Keratinocyte (primary cell): ENCODE data around the gene KRTAP21-3. TPM values are rescaled to one million over a fixed set of nuclear protein-coding genes. Genes with fewer than 3 reads are reported as not detected.

Source experiments
- DNase-seq: peaks from one replicate; pipeline ENCODE4 v3.0.0-alpha.2; 2011; ENCODE audit warnings: low read depth, missing footprints, low spot score
- FAIRE-seq: peaks from 2 replicates; lab custom pipeline; 2011; peaks lifted over from hg19 to GRCh38; lab: Jason Lieb, UNC
- H2AFZ ChIP-seq: 2 replicates; pipeline ENCODE4 v1.6.0; 2012; ENCODE audit warnings: low read length, control low read depth, inconsistent platforms; ENCODE audit not compliant: control insufficient read depth
- H3K27ac ChIP-seq: 2 replicates; pipeline ENCODE4 v1.5.1; 2011; ENCODE audit warnings: low read length; ENCODE audit not compliant: control insufficient read depth, insufficient read depth
- H3K27me3 ChIP-seq: 3 replicates; pipeline ENCODE4 v1.6.0; 2011; ENCODE audit warnings: low read length; ENCODE audit not compliant: control insufficient read depth, insufficient read depth; ENCODE audit errors: extremely low read depth
- H3K36me3 ChIP-seq, 2 experiments: 2 replicates in 1 of 2; 3 replicates in 1 of 2; pipeline ENCODE4 v1.5.1; 2011; ENCODE audit warnings: low read length in 2 of 2, mild to moderate bottlenecking in 1 of 2; ENCODE audit not compliant: control insufficient read depth in 2 of 2, insufficient read depth in 2 of 2; ENCODE audit errors: extremely low read depth in 1 of 2
- H3K4me1 ChIP-seq: 3 replicates; pipeline ENCODE4 v1.5.1; 2011; ENCODE audit warnings: low read length; ENCODE audit not compliant: control insufficient read depth, insufficient read depth; ENCODE audit errors: extremely low read depth
- H3K4me2 ChIP-seq: 3 replicates; pipeline ENCODE4 v1.6.0; 2011; ENCODE audit warnings: low read depth, low read length; ENCODE audit not compliant: control insufficient read depth, insufficient read depth; ENCODE audit errors: extremely low read depth
- H3K4me3 ChIP-seq, 3 experiments: fragments of 200-600 bp in 1 of 3; sonication (generic) in 1 of 3; 2 replicates in 2 of 3; 3 replicates in 1 of 3; pipeline ENCODE4 v1.5.1; 2011 to 2016; ENCODE audit warnings: low read length in 3 of 3, mild to moderate bottlenecking in 3 of 3, control low read depth in 2 of 3, inconsistent platforms in 1 of 3, low read depth in 1 of 3, mixed read lengths in 1 of 3, mixed run types in 1 of 3, moderate library complexity in 1 of 3; ENCODE audit not compliant: control insufficient read depth in 2 of 3, insufficient read depth in 2 of 3; ENCODE audit errors: extremely low read depth in 1 of 3
- H3K79me2 ChIP-seq: 2 replicates; pipeline ENCODE4 v1.6.0; 2012; ENCODE audit warnings: low read length; ENCODE audit not compliant: control insufficient read depth, insufficient read depth
- H3K9ac ChIP-seq: 3 replicates; pipeline ENCODE4 v1.6.0; 2011; ENCODE audit warnings: low read length; ENCODE audit not compliant: control insufficient read depth, insufficient read depth; ENCODE audit errors: extremely low read depth
- H3K9me1 ChIP-seq: 3 replicates; pipeline ENCODE4 v1.6.0; 2011; ENCODE audit warnings: low read length; ENCODE audit not compliant: control insufficient read depth, insufficient read depth; ENCODE audit errors: extremely low read depth
- H3K9me3 ChIP-seq: 2 replicates; pipeline ENCODE4 v1.5.1; 2012; ENCODE audit warnings: low read depth, low read length; ENCODE audit not compliant: control insufficient read depth
- H4K20me1 ChIP-seq: 3 replicates; pipeline ENCODE4 v1.6.0; 2011; ENCODE audit warnings: low read length; ENCODE audit not compliant: control insufficient read depth, insufficient read depth; ENCODE audit errors: extremely low read depth
- CTCF ChIP-seq, 3 experiments: IDR thresholded peaks in 1 of 3; conservative IDR thresholded peaks in 1 of 3; optimal IDR thresholded peaks in 1 of 3; 2 replicates in 2 of 3; 3 replicates in 1 of 3; pipeline versions ENCODE3 to v1.5.1; 2011; ENCODE audit warnings: low read length in 3 of 3, mild to moderate bottlenecking in 3 of 3, moderate library complexity in 2 of 3, control low read depth in 1 of 3, inconsistent platforms in 1 of 3; ENCODE audit not compliant: insufficient read depth in 2 of 3; ENCODE audit errors: extremely low read depth in 1 of 3
- EZH2 ChIP-seq: IDR thresholded peaks from one replicate; pipeline ENCODE4 v1.6.1; 2012; ENCODE audit warnings: inconsistent platforms, mild to moderate bottlenecking, low read length, moderate library complexity
- dilution Hi-C: fragments of 300-500 bp; cut with MboI; formaldehyde crosslinking; loops from one replicate; pipeline ENCODE4 v1.7.0; 2020; ENCODE audit warnings: low sequenced_read_pairs; ENCODE audit not compliant: extremely low pct_ligation_motif_present
- polyA plus RNA-seq, 5 experiments: library from polyadenylated mRNA; depleted of rRNA in 3 of 5; stranded (reverse) in 3 of 5; stranded (forward) in 1 of 5; unstranded in 1 of 5; fragments of >200 nt; gene quantifications; 1 replicate in 1 of 5; 2 replicates in 3 of 5; 3 replicates in 1 of 5; pipeline versions ENCODE4 v1.2.1 to v1.2.3, GENCODE V29; 2011 to 2012; ENCODE audit warnings: missing spikeins in 2 of 5, low read depth in 1 of 5, low replicate concordance in 1 of 5

KRTAP21-3 gene
- polyA plus RNA-seq, 1 donor (not counting 4 experiments of a cell fraction or from before 2014, with no cell fraction given) = not detected

GRCh38 chr21:30680586-30680985, 38.0 kb downstream of the KRTAP21-3 start:
- no peak for TF ChIP-seq CTCF (optimal IDR thresholded peaks at IDR 0.05 in 1 of 3, IDR thresholded peaks at IDR 0.05 in 1 of 3, conservative IDR thresholded peaks at IDR 0.05 in 1 of 3; ENCODE audit: extremely low read depth in 1 of 3, insufficient read depth in 2 of 3, low read length in 3 of 3)
- no peak for TF ChIP-seq EZH2
- FAIRE-seq (no peak), DNase-seq (no peak)
- dilution Hi-C loops = no loop called here
- Histone ChIP-seq H2AFZ (no peak overlapping the region), H3K9ac (no peak overlapping the region), H4K20me1 (no peaks in the 10 kb centered on the region), H3K9me1 (no peaks in the 10 kb centered on the region), H3K36me3 (no peaks in the 10 kb centered on the region), H3K27ac (no peak overlapping the region), H3K4me3 (no peak overlapping the region), H3K9me3 (no peaks in the 10 kb centered on the region), H3K79me2 (no peaks in the 10 kb centered on the region), H3K4me1 (no peaks in the 10 kb centered on the region), H3K4me2 (no peak overlapping the region), H3K27me3 (no peaks in the 10 kb centered on the region)

GRCh38 chr21:30676737-30677136, 41.8 kb downstream of the KRTAP21-3 start:
- no peaks in the 10 kb centered on the region for H3K27me3 ChIP-seq
- H3K27ac ChIP-seq = no peak overlapping the region
- H2AFZ ChIP-seq = no peak overlapping the region
- dilution Hi-C loops = no loop called here
- H4K20me1 ChIP-seq = no peaks in the 10 kb centered on the region
- H3K9me3 ChIP-seq = no peaks in the 10 kb centered on the region
- H3K4me1 ChIP-seq = no peaks in the 10 kb centered on the region
- H3K4me3 ChIP-seq = no peak overlapping the region
- H3K9me1 ChIP-seq = no peaks in the 10 kb centered on the region
- H3K4me2 ChIP-seq = no peak overlapping the region
- H3K9ac ChIP-seq = no peak overlapping the region
- no peaks in the 10 kb centered on the region for H3K36me3 ChIP-seq
- no peak for TF ChIP-seq CTCF (optimal IDR thresholded peaks at IDR 0.05 in 1 of 3, IDR thresholded peaks at IDR 0.05 in 1 of 3, conservative IDR thresholded peaks at IDR 0.05 in 1 of 3; ENCODE audit: extremely low read depth in 1 of 3, insufficient read depth in 2 of 3, low read length in 3 of 3)
- TF ChIP-seq EZH2 = no peak
- FAIRE-seq = no peak
- no peak for DNase-seq
- H3K79me2 ChIP-seq = no peaks in the 10 kb centered on the region
